Psoas muscle (tissue), 8 donors: ENCODE measurements around the gene GDNF. TPM values are rescaled to one million over a fixed set of nuclear protein-coding genes. Genes with fewer than 3 reads are reported as not detected.

Source experiments
- ATAC-seq, 4 donors: fragments of 200-7000 bp; cut with Tn5 transposase; one replicate each; pipeline ENCODE4 v1.9.1; 2020; ENCODE audit warnings: moderate library complexity in 3 of 4, mild to moderate bottlenecking in 2 of 4
- DNase-seq, 2 donors: peaks; one replicate each; pipeline ENCODE4 v3.0.0-alpha.2; 2020
- H3K27ac ChIP-seq: fragments of 200-600 bp; one replicate; pipeline ENCODE4 v1.8.0; 2022
- H3K27me3 ChIP-seq, 3 donors: fragments of 200-600 bp in 1 of 3; one replicate each; pipeline versions ENCODE4 v1.6.1 to v1.8.0; 2013 to 2022; ENCODE audit warnings: low read length in 2 of 3, mild to moderate bottlenecking in 2 of 3, moderate library complexity in 1 of 3; ENCODE audit not compliant: insufficient read depth in 3 of 3
- H3K36me3 ChIP-seq, 2 donors: fragments of 200-600 bp in 1 of 2; one replicate each; pipeline versions ENCODE4 v1.6.1 to v1.8.0; 2013 to 2022; ENCODE audit warnings: low read depth in 1 of 2, mild to moderate bottlenecking in 1 of 2, moderate library complexity in 1 of 2; ENCODE audit not compliant: insufficient read depth in 1 of 2
- H3K4me1 ChIP-seq: fragments of 200-600 bp; one replicate; pipeline ENCODE4 v1.8.0; 2022
- H3K4me3 ChIP-seq: fragments of 200-600 bp; one replicate; pipeline ENCODE4 v1.8.0; 2022; ENCODE audit warnings: mild to moderate bottlenecking
- H3K9me3 ChIP-seq: fragments of 200-600 bp; one replicate; pipeline ENCODE4 v1.8.0; 2022
- CTCF ChIP-seq: fragments of 200-600 bp; IDR thresholded peaks from one replicate; pipeline ENCODE4 v1.8.0; 2022; ENCODE audit warnings: antibody characterized with exemption
- WGBS, 3 donors: extraction: QIAGEN DNeasy Blood & Tissue Kit; methylation state at CpG; one replicate each; pipeline versions ENCODE4 v1.1.6 to v1.1.7; 2013; 5-methylcytosine and 5-hydroxymethylcytosine counted together
- intact Hi-C, 2 donors: fragments of 100-400 bp; cut with DNase I; formaldehyde crosslinking; loops; one replicate each; pipeline versions ENCODE4 v1.11.0 to v1.14.2; 2022
- polyA plus RNA-seq, 3 donors: library from polyadenylated mRNA; stranded (reverse); fragments of 200-250 nt; gene quantifications; one replicate each; pipeline ENCODE4 v1.2.3, GENCODE V29; 2013
- total RNA-seq, 4 donors: library from RNA; stranded (reverse); fragmentation: NEBNext Ultra II Directional in 2 of 4; extraction: Animal tissue kit (Norgen Biotek cat#: 25700) in 2 of 4; gene quantifications; one replicate each; pipeline versions ENCODE4 v1.2.1 to v1.2.4, GENCODE V29; 2021 to 2023
- donor health status: healthy with polysubstance abuse.
- donor health status: DM: no; HTN: no; CAD: no; lungs with moderate emphysema.
- donor health status: Bipolar disorder and iron deficiency.
- donor health status: healthy.
- donor health status: DM: yes; HTN: yes; CAD: no.
- donor health status: DM: no; HTN: no; CAD: no.
- donor health status: DM: no; HTN: no; CAD: no.
- donor health status: DM: yes; HTN: yes; CAD: no.

GDNF gene
- total and polyA plus RNA-seq, 7 donors = 0.43 to 155 (median 14.5) TPM

GRCh38 chr5:37859805-37860204, 20.0 kb upstream of the GDNF start:
- DNase-seq (no peak), ATAC-seq (no peak)
- H3K27ac ChIP-seq = no peak overlapping the region
- no peak for TF ChIP-seq CTCF
- H3K27me3 ChIP-seq = no peaks in the 10 kb centered on the region
- intact Hi-C loops = loop anchor here in 1 of 2 donors (2.0 kb wide), 1 partner anchor 29 kb away; no protein-coding TSS in a partner anchor
- WGBS, 3 donors = 43 to 48% (median 43%) methylated on average over 4 of the region's 4 CpGs
- H3K9me3 ChIP-seq = no peaks in the 10 kb centered on the region
- no peaks in the 10 kb centered on the region for H3K4me1 ChIP-seq
- H3K4me3 ChIP-seq = no peak overlapping the region
- no peaks in the 10 kb centered on the region for H3K36me3 ChIP-seq

- Histone ChIP-seq H3K36me3 (no peaks in the 10 kb centered on the region), H3K9me3 (no peaks in the 10 kb centered on the region), H3K27ac (no peak overlapping the region), H3K4me1 (no peaks in the 10 kb centered on the region), H3K4me3 (no peak overlapping the region), H3K27me3 (no peaks in the 10 kb centered on the region)
- DNase-seq (no peak), ATAC-seq (no peak)
- intact Hi-C loops = loop anchor here in 1 of 2 donors (2.0 kb wide), 1 partner anchor 31 kb away; no protein-coding TSS in a partner anchor
- TF ChIP-seq CTCF = no peak
These were observed 18.4 kb upstream of the GDNF start for GRCh38 chr5:37858250-37858649.

GRCh38 chr5:37857696-37858095, 17.9 kb upstream of the GDNF start:
- 50 to 75% (median 53%) methylated on average over 1 of the region's 1 CpG for WGBS, 3 donors
- intact Hi-C loops = loop anchor here in 1 of 2 donors (2.0 kb wide), 1 partner anchor 31 kb away; no protein-coding TSS in a partner anchor
- no peak overlapping the region for H3K27ac ChIP-seq
- no peak overlapping the region for H3K4me3 ChIP-seq
- ATAC-seq = no peak
- no peaks in the 10 kb centered on the region for H3K27me3 ChIP-seq
- DNase-seq = no peak
- no peaks in the 10 kb centered on the region for H3K36me3 ChIP-seq
- H3K4me1 ChIP-seq = no peaks in the 10 kb centered on the region
- H3K9me3 ChIP-seq = no peaks in the 10 kb centered on the region
- TF ChIP-seq CTCF = no peak

GRCh38 chr5:37855438-37855837, 15.6 kb upstream of the GDNF start:
- H3K27me3 ChIP-seq = no peaks in the 10 kb centered on the region
- WGBS, 3 donors = 93 to 98% (median 98%) methylated on average over 3 of the region's 3 CpGs
- ATAC-seq (no peak), DNase-seq (no peak)
- intact Hi-C loops = no loop called here
- no peaks in the 10 kb centered on the region for H3K9me3 ChIP-seq
- H3K27ac ChIP-seq = no peak overlapping the region
- H3K4me1 ChIP-seq = no peaks in the 10 kb centered on the region
- no peak overlapping the region for H3K4me3 ChIP-seq
- H3K36me3 ChIP-seq = no peaks in the 10 kb centered on the region
- no peak for TF ChIP-seq CTCF

GRCh38 chr5:37851305-37851704, 11.5 kb upstream of the GDNF start:
- WGBS, 3 donors = 90 to 93% (median 92%) methylated on average over 2 to 4 of the region's 4 CpGs
- TF ChIP-seq CTCF = no peak
- H3K9me3 ChIP-seq = no peaks in the 10 kb centered on the region
- H3K4me3 ChIP-seq = no peak overlapping the region
- no peak for ATAC-seq
- no peaks in the 10 kb centered on the region for H3K27me3 ChIP-seq
- DNase-seq = no peak
- H3K27ac ChIP-seq = no peak overlapping the region
- no peaks in the 10 kb centered on the region for H3K36me3 ChIP-seq
- H3K4me1 ChIP-seq = peaks cover 19% of the 10 kb centered on the region
- intact Hi-C loops = loop anchor here in 1 of 2 donors (5.0 kb wide), 1 partner anchor 41 kb away; no protein-coding TSS in a partner anchor
